HCT116 (cell line): ENCODE measurements around the gene CCDC107. TPM values are rescaled to one million over a fixed set of nuclear protein-coding genes. Genes with fewer than 3 reads are reported as not detected.
A peak's percentile ranks its signal among the peaks of the same experiment; 100 is the strongest.

Experiments
- ATAC-seq: fragments of 200-7000 bp; cut with Tn5 transposase; 2 replicates; pipeline ENCODE4 v1.9.1; 2020; ENCODE audit warnings: mild to moderate bottlenecking, moderate library complexity
- BruUV-seq: library from RNA; stranded (reverse); fragments of 400-500 nt; replicated peaks from 2 replicates; lab custom pipeline; 2021; lab: Mats Ljungman, UMichigan
- CTCF ChIA-PET: fragments of 300-600 bp; sonication (Branson Sonifier 250); formaldehyde crosslinking; loops from one replicate; lab custom pipeline; 2021; ENCODE audit warnings: antibody characterized with exemption; lab: Charles Lee
- POLR2A ChIA-PET: fragments of 300-600, 350-600 bp; sonication (Branson Sonifier 250); formaldehyde crosslinking; loops from one replicate; lab custom pipeline; 2021; ENCODE audit warnings: antibody characterized with exemption; lab: Charles Lee
- RAD21 ChIA-PET, 2 experiments: fragments of 300-600 bp; sonication (Branson Sonifier 250); formaldehyde crosslinking; loops; one replicate each; lab custom pipeline; 2023; ENCODE audit warnings: low total read pairs in 2 of 2; ENCODE audit not compliant: uncharacterized antibody in 2 of 2, unreplicated experiment in 2 of 2, low non-redundant PET in 1 of 2; lab: Charles Lee
- DNase-seq: peaks from one replicate; pipeline ENCODE4 v3.0.0-alpha.2; 2010; ENCODE audit warnings: low read depth, low spot score
- H2AFZ ChIP-seq: fragments of 200-600 bp; shearing (Covaris generic), sonication (generic); 2 replicates; pipeline ENCODE4 v1.6.1; 2017; ENCODE audit warnings: low read depth, mixed run types, mixed read lengths, antibody characterized with exemption, low read length; ENCODE audit not compliant: poor library complexity, severe bottlenecking
- H3K27ac ChIP-seq: 2 replicates; pipeline ENCODE4 v1.5.1; 2012; ENCODE audit warnings: low read depth, low read length
- H3K27me3 ChIP-seq: fragments of 200-600 bp; sonication (generic); 2 replicates; pipeline ENCODE4 v1.6.1; 2016; ENCODE audit warnings: mixed run types, low read length, mixed read lengths; ENCODE audit not compliant: insufficient read depth
- H3K36me3 ChIP-seq, 2 experiments: fragments of 200-500 bp in 1 of 2; fragments of 200-600 bp in 1 of 2; sonication (Bioruptor generic) in 1 of 2; sonication (generic) in 1 of 2; 2 replicates each; pipeline versions ENCODE4 v1.5.1 to v1.6.1; 2014 to 2016; ENCODE audit warnings: low read length in 2 of 2, inconsistent platforms in 1 of 2, mixed read lengths in 1 of 2, mixed run types in 1 of 2; ENCODE audit not compliant: insufficient read depth in 2 of 2, control insufficient read depth in 1 of 2
- H3K4me1 ChIP-seq, 2 experiments: fragments of 200-600 bp in 1 of 2; sonication (generic) in 1 of 2; 2 replicates each; pipeline versions ENCODE4 v1.5.1 to v1.6.1; 2012 to 2017; ENCODE audit warnings: low read length in 2 of 2, inconsistent platforms in 1 of 2, mild to moderate bottlenecking in 1 of 2, mixed read lengths in 1 of 2, mixed run types in 1 of 2, moderate library complexity in 1 of 2; ENCODE audit not compliant: insufficient read depth in 2 of 2, control insufficient read depth in 1 of 2
- H3K4me2 ChIP-seq: fragments of 200-600 bp; sonication (generic); 2 replicates; pipeline ENCODE4 v1.6.1; 2017; ENCODE audit warnings: mixed run types, low read length, mixed read lengths
- H3K4me3 ChIP-seq, 2 experiments: fragments of 200-600 bp in 1 of 2; sonication (generic) in 1 of 2; replicated peaks in 1 of 2; 2 replicates each; pipeline ENCODE4 v1.5.1; 2011 to 2016; ENCODE audit warnings: low read length in 2 of 2, control low read depth in 1 of 2, low read depth in 1 of 2, mild to moderate bottlenecking in 1 of 2, mixed read lengths in 1 of 2, mixed run types in 1 of 2
- H3K79me2 ChIP-seq: fragments of 200-600 bp; sonication (generic); 2 replicates; pipeline ENCODE4 v1.6.1; 2017; ENCODE audit warnings: mild to moderate bottlenecking, mixed run types, low read length, moderate library complexity, mixed read lengths; ENCODE audit not compliant: insufficient read depth
- H3K9ac ChIP-seq: fragments of 200-600 bp; sonication (generic); 2 replicates; pipeline ENCODE4 v1.6.1; 2016; ENCODE audit warnings: low read length, mixed read lengths
- H3K9me2 ChIP-seq: fragments of 200-600 bp; sonication (generic), shearing (Covaris generic); 2 replicates; pipeline ENCODE4 v1.6.1; 2017; ENCODE audit warnings: mixed run types, mild to moderate bottlenecking, moderate library complexity; ENCODE audit not compliant: insufficient read depth
- H3K9me3 ChIP-seq, 2 experiments: fragments of 200-500 bp in 1 of 2; fragments of 200-600 bp in 1 of 2; sonication (Bioruptor generic) in 1 of 2; sonication (generic) in 1 of 2; 2 replicates each; pipeline ENCODE4 v1.6.1; 2014 to 2017; ENCODE audit warnings: low read length in 2 of 2, mixed read lengths in 2 of 2, inconsistent platforms in 1 of 2, low read depth in 1 of 2, mild to moderate bottlenecking in 1 of 2, mixed run types in 1 of 2, moderate library complexity in 1 of 2; ENCODE audit not compliant: control insufficient read depth in 1 of 2, insufficient read depth in 1 of 2
- H4K20me1 ChIP-seq: fragments of 200-600 bp; sonication (generic), shearing (Covaris generic); 2 replicates; pipeline ENCODE4 v1.6.1; 2017; ENCODE audit warnings: mixed run types, mild to moderate bottlenecking, moderate library complexity; ENCODE audit not compliant: insufficient read depth
- CEBPB ChIP-seq: IDR thresholded peaks from 2 replicates; pipeline ENCODE4 v1.6.1; 2012; ENCODE audit warnings: low read depth
- CTCF ChIP-seq, 3 experiments: fragments of 200-600 bp in 1 of 3; sonication (generic) in 1 of 3; IDR thresholded peaks in 2 of 3; conservative IDR thresholded peaks in 1 of 3; 2 replicates each; pipeline ENCODE4 v1.5.1; 2012 to 2017; ENCODE audit warnings: low read depth in 2 of 3, low read length in 2 of 3, antibody characterized with exemption in 1 of 3, borderline replicate concordance in 1 of 3, control low read depth in 1 of 3, mild to moderate bottlenecking in 1 of 3, mixed read lengths in 1 of 3, mixed run types in 1 of 3, moderate library complexity in 1 of 3; ENCODE audit not compliant: insufficient read depth in 1 of 3
- JUND ChIP-seq: IDR thresholded peaks from 2 replicates; pipeline ENCODE4 v1.6.1; 2012
- MAX ChIP-seq: IDR thresholded peaks from 2 replicates; pipeline ENCODE4 v1.6.1; 2012
- POLR2A ChIP-seq: IDR thresholded peaks from 2 replicates; pipeline ENCODE4 v1.7.0; 2011; ENCODE audit warnings: borderline replicate concordance; ENCODE audit not compliant: insufficient read depth, insufficient read length; ENCODE audit errors: extremely low read depth
- POLR2AphosphoS5 ChIP-seq: IDR thresholded peaks from 2 replicates; pipeline ENCODE4 v1.6.1; 2011; ENCODE audit warnings: mild to moderate bottlenecking, low read depth, low read length, moderate library complexity
- RAD21 ChIP-seq: IDR thresholded peaks from 2 replicates; pipeline ENCODE4 v1.6.1; 2012; ENCODE audit warnings: low read depth, mild to moderate bottlenecking
- SRF ChIP-seq: IDR thresholded peaks from 2 replicates; pipeline ENCODE4 v1.6.1; 2012; ENCODE audit warnings: low read depth
- YY1 ChIP-seq: IDR thresholded peaks from 2 replicates; pipeline ENCODE4 v1.6.1; 2011; ENCODE audit warnings: low read length, low read depth, moderate library complexity, mild to moderate bottlenecking; ENCODE audit not compliant: insufficient replicate concordance; ENCODE audit errors: extremely low read depth
- intact Hi-C: fragments of 100-400 bp; cut with micrococcal nuclease; formaldehyde crosslinking; loops from 2 replicates; pipeline ENCODE4 v1.10.0; 2022
- total RNA-seq: library from RNA; stranded (reverse); gene quantifications from one replicate; pipeline ENCODE4 v1.2.1, GENCODE V29; 2021; ENCODE audit not compliant: unreplicated experiment

CCDC107 gene
- total RNA-seq, 1 experiment from 2014 or later = 11.1 TPM

- peak overlapping the region; percentile 96 for H3K9ac ChIP-seq
- peaks cover 38% of the 10 kb centered on the region for H3K79me2 ChIP-seq
- H3K27me3 ChIP-seq = no peaks in the 10 kb centered on the region
- intact Hi-C loops = loop anchor here (2.0 to 5.0 kb wide), 2 partner anchors 34 to 37 kb away; no protein-coding TSS in a partner anchor
- RAD21 ChIA-PET = interaction anchor here (0.6 to 1.2 kb wide), 3 partner anchors 44 to 87 kb away, joined by 3 read pairs; no protein-coding TSS in a partner anchor
- H3K4me3 ChIP-seq = peak overlapping the region; percentile 83 to 90
- H3K36me3 ChIP-seq = peaks cover 14 to 25% of the 10 kb centered on the region in 2 experiments; a peak in 3 of 4 replicates
- POLR2A ChIA-PET = interaction anchor here (0.7 to 4.2 kb wide), 5 partner anchors 11 to 618 kb away, joined by 3 to 16 read pairs (median 5); partner anchors contain the start of genes ARHGEF39, CREB3, TLN1 and VCP
- H3K27ac ChIP-seq = peak overlapping the region; percentile 97
- DNase-seq = no peak
- no peaks in the 10 kb centered on the region for H3K9me3 ChIP-seq
- H3K4me1 ChIP-seq = peaks cover 18 to 30% of the 10 kb centered on the region in 2 experiments
- TF ChIP-seq POLR2AphosphoS5 (0 out of 2 replicates have a peak, but pooled peaks have one; percentile 16), POLR2A (no peak)
- no peaks in the 10 kb centered on the region for H3K9me2 ChIP-seq
- no peaks in the 10 kb centered on the region for H4K20me1 ChIP-seq
- no TSS peak for BruUV-seq
- peak overlapping the region; percentile 90 for H3K4me2 ChIP-seq
- peak; percentile 64 for ATAC-seq
- peak overlapping the region; percentile 39 for H2AFZ ChIP-seq
- CTCF ChIA-PET = interaction anchor here (0.9 to 1.4 kb wide), 3 partner anchors 10 to 988 kb away, joined by 3 to 8 read pairs (median 3); partner anchors contain the start of genes CCDC107 and RMRP
Measured at GRCh38 chr9:35690614-35691333, 32.7 kb downstream of the CCDC107 start.

GRCh38 chr9:35691334-35691650 lies 33.2 kb downstream of the CCDC107 start:
- H3K4me2 ChIP-seq = peak overlapping the region; percentile 90
- peaks cover 35% of the 10 kb centered on the region for H3K79me2 ChIP-seq
- H2AFZ ChIP-seq = peak overlapping the region; percentile 39
- H3K9me2 ChIP-seq = no peaks in the 10 kb centered on the region
- H3K36me3 ChIP-seq = peaks cover 11 to 27% of the 10 kb centered on the region in 2 experiments; a peak in 3 of 4 replicates
- no peak for DNase-seq
- H3K9me3 ChIP-seq = no peaks in the 10 kb centered on the region
- no peaks in the 10 kb centered on the region for H4K20me1 ChIP-seq
- peak overlapping the region; percentile 72; the same call in 1 of the 2 replicates for H3K27ac ChIP-seq
- CTCF ChIA-PET = interaction anchor here (1.4 kb wide), 1 partner anchor 10 kb away, joined by 8 read pairs; no protein-coding TSS in a partner anchor
- peaks cover 18 to 30% of the 10 kb centered on the region in 2 experiments for H3K4me1 ChIP-seq
- TF ChIP-seq POLR2A (no peak), CEBPB (no peak), JUND (no peak), CTCF (IDR thresholded peaks at IDR 0.05 in 2 of 3, conservative IDR thresholded peaks at IDR 0.05 in 1 of 3; ENCODE audit: borderline replicate concordance in 1 of 3, insufficient read depth in 1 of 3, low read depth in 2 of 3, low read length in 2 of 3) (no peak), SRF (no peak), YY1 (no peak), RAD21 (no peak), MAX (no peak)
- TF ChIP-seq, all 23 proteins: peak for 0
- peak; percentile 12 for ATAC-seq
- H3K9ac ChIP-seq = peak overlapping the region; percentile 96
- POLR2A ChIA-PET = interaction anchor here (0.8 to 4.2 kb wide), 3 partner anchors 11 to 41 kb away, joined by 5 to 16 read pairs (median 15); partner anchors contain the start of genes ARHGEF39, CREB3 and TLN1
- RAD21 ChIA-PET = interaction anchor here in 1 of 2 experiments (1.2 kb wide), 1 partner anchor 45 kb away, joined by 3 read pairs; no protein-coding TSS in a partner anchor
- TSS peak; percentile 31 for BruUV-seq
- peak overlapping the region; percentile 83 to 90 for H3K4me3 ChIP-seq
- no peaks in the 10 kb centered on the region for H3K27me3 ChIP-seq
- intact Hi-C loops = loop anchor here (2.0 to 5.0 kb wide), 2 partner anchors 34 to 36 kb away; no protein-coding TSS in a partner anchor
